Measurements from ENCODE around the gene NMU.

DNA sequence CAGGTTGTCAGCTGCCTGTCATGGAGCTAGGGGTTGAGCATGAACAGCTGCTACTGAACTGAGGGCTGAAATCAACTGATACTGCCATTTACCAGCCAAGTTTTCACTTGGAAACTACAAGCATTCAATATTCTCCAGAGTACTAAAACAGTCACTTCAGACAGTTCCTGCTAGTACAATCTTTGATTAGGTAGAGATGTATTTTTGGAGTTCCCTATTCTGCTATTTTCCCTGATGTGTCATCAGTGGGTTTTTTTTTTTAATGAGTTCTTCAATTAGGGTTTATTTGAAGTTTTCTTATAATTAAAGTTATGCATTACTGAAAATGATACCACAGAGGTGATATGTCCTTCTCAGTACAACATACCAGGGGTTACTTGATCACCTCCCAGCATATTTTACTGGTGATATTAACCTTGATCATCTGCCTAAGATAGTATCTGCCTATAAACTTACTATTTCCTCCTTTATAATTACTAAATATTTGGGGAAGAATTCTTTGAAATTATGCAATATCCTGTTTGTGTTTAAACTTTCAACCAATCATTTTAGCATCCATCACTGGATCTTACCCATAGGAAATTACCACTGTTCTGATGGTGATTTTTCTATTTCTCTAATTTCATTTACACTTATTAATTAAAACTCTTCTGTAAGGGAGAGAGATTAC lies 57.6 kb downstream of the NMU start:
- TF ChIP-seq, protein P1, sequence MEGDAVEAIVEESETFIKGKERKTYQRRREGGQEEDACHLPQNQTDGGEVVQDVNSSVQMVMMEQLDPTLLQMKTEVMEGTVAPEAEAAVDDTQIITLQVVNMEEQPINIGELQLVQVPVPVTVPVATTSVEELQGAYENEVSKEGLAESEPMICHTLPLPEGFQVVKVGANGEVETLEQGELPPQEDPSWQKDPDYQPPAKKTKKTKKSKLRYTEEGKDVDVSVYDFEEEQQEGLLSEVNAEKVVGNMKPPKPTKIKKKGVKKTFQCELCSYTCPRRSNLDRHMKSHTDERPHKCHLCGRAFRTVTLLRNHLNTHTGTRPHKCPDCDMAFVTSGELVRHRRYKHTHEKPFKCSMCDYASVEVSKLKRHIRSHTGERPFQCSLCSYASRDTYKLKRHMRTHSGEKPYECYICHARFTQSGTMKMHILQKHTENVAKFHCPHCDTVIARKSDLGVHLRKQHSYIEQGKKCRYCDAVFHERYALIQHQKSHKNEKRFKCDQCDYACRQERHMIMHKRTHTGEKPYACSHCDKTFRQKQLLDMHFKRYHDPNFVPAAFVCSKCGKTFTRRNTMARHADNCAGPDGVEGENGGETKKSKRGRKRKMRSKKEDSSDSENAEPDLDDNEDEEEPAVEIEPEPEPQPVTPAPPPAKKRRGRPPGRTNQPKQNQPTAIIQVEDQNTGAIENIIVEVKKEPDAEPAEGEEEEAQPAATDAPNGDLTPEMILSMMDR (conservative IDR thresholded peaks at IDR 0.05; ENCODE audit: low read length), result no peak
- no peak for TF ChIP-seq EZH2phosphoT487 (IDR thresholded peaks at IDR 0.05; ENCODE audit: borderline replicate concordance, low read depth, low read length)

Data from OCI-LY7 (cell line).